ENCODE measurements around the gene MIA3. TPM values are rescaled to one million over a fixed set of nuclear protein-coding genes. Genes with fewer than 3 reads are reported as not detected.

MIA3 gene
- total and polyA plus RNA-seq, 9 of the 15 experiments (the other 6 are each of a cell fraction or from before 2014, with no cell fraction given): 21.6 to 89.4 (median 40.8) TPM

GRCh38 chr1:222617367-222617951 is 438 bp upstream of the MIA3 start (continued):
- TF ChIP-seq ZBTB40 (IDR thresholded peaks at IDR 0.05) (0 out of 2 replicates have a peak, but pooled peaks have one; percentile 17), ZBTB40 (CRISPR knock-in tag; IDR thresholded peaks at IDR 0.05) (no peak), SLC30A9 (CRISPR knock-in tag; IDR thresholded peaks at IDR 0.05) (no peak), MBD2 (IDR thresholded peaks at IDR 0.05; ENCODE audit: borderline replicate concordance, low read depth) (0 out of 2 replicates have a peak, but pooled peaks have one; percentile 12), VEZF1 (CRISPR knock-in tag; IDR thresholded peaks at IDR 0.05) (peak; percentile 94), FOXA3 (CRISPR knock-in tag; conservative IDR thresholded peaks at IDR 0.05 in 1 of 2, IDR thresholded peaks at IDR 0.05 in 1 of 2) (no peak), NKRF (IDR thresholded peaks at IDR 0.05; ENCODE audit: borderline replicate concordance) (no peak), PKNOX1 (IDR thresholded peaks at IDR 0.05) (peak; percentile 94), L3MBTL2 (IDR thresholded peaks at IDR 0.05) (peak; percentile 75), ZNF263 (CRISPR knock-in tag; IDR thresholded peaks at IDR 0.05; ENCODE audit: borderline replicate concordance) (peak; percentile 97), POLR2AphosphoS5 (IDR thresholded peaks at IDR 0.05; ENCODE audit: control insufficient read depth, insufficient read depth, low read depth, low read length) (no peak), RBBP5 (IDR thresholded peaks at IDR 0.05; ENCODE audit: borderline replicate concordance, insufficient read depth, low read length, poor library complexity, severe bottlenecking) (no peak), TCF3 (CRISPR knock-in tag; IDR thresholded peaks at IDR 0.05) (no peak)
